HepG2 (cell line): ENCODE data around the gene CTDSP1. TPM values are rescaled to one million over a fixed set of nuclear protein-coding genes. Genes with fewer than 3 reads are reported as not detected.

Experiments
- ATRX ChIP-seq: sonication (generic); formaldehyde crosslinking; IDR thresholded peaks from 2 replicates; pipeline ENCODE4 v1.4.0; 2020; ENCODE audit warnings: missing genetic modification reagents, borderline replicate concordance
- FOXA1 ChIP-seq, 2 experiments: fragments of 450-650 bp in 1 of 2; sonication (generic) in 1 of 2; formaldehyde crosslinking in 1 of 2; IDR thresholded peaks; 2 replicates each; pipeline versions ENCODE4 v1.4.0 to v1.6.1; 2016 to 2020; ENCODE audit warnings: missing genetic modification reagents in 1 of 2
- KLF15 ChIP-seq: sonication (generic); formaldehyde crosslinking; IDR thresholded peaks from 2 replicates; pipeline ENCODE4 v1.8.1; 2023; ENCODE audit warnings: borderline replicate concordance, mild to moderate bottlenecking, inconsistent platforms, missing genetic modification reagents, mixed read lengths
- PPARG ChIP-seq: conservative IDR thresholded peaks from 2 replicates; pipeline ENCODE4 v1.6.1; 2016; ENCODE audit warnings: missing biosample characterization, missing genetic modification reagents
- RFX5 ChIP-seq: IDR thresholded peaks from 2 replicates; pipeline ENCODE4 v1.6.1; 2011; ENCODE audit warnings: low read depth, low read length, improper control_type of control experiment
- SAFB2 ChIP-seq: sonication (generic); formaldehyde crosslinking; IDR thresholded peaks from 2 replicates; pipeline ENCODE4 v1.5.1; 2020; ENCODE audit warnings: missing genetic modification reagents, low read depth, mild to moderate bottlenecking, borderline replicate concordance
- ZNF598 ChIP-seq: sonication (generic); formaldehyde crosslinking; IDR thresholded peaks from 2 replicates; pipeline ENCODE4 v1.5.1; 2020; ENCODE audit warnings: mild to moderate bottlenecking, missing genetic modification reagents, borderline replicate concordance
- ZNF639 ChIP-seq: conservative IDR thresholded peaks from 2 replicates; pipeline ENCODE4 v1.6.1; 2018; ENCODE audit warnings: missing genetic modification reagents
- ZNF776 ChIP-seq: sonication (generic); formaldehyde crosslinking; IDR thresholded peaks from 2 replicates; pipeline ENCODE4 v1.4.0; 2020; ENCODE audit warnings: mild to moderate bottlenecking, missing genetic modification reagents
- ZNF841 ChIP-seq: sonication (generic); formaldehyde crosslinking; IDR thresholded peaks from 2 replicates; pipeline ENCODE4 v1.8.1; 2023; ENCODE audit warnings: missing genetic modification reagents, borderline replicate concordance
- polyA plus RNA-seq, 8 experiments: library from polyadenylated mRNA; depleted of rRNA in 3 of 8; stranded (reverse) in 7 of 8; unstranded in 1 of 8; fragments of >200 nt; fragmentation: Illumina TruSeq in 4 of 8; extraction: Trizol in 4 of 8; gene quantifications; 2 replicates each; pipeline versions ENCODE4 v1.2.1 to v1.2.3, GENCODE V29; 2011 to 2016; ENCODE audit warnings: low read depth in 4 of 8, missing spikeins in 1 of 8, mixed read lengths in 1 of 8; ENCODE audit not compliant: insufficient read depth in 1 of 8
- total RNA-seq, 5 experiments: library from RNA; depleted of rRNA; stranded (reverse); fragments of >200 nt; fragmentation: Illumina TruSeq; extraction: Trizol; gene quantifications; 2 replicates each; pipeline ENCODE4 v1.2.3, GENCODE V29; 2016; ENCODE audit warnings: low read depth in 1 of 5
- TF ChIP-seq, protein P1 (sequence below), 2 experiments: sonication (generic) in 1 of 2; formaldehyde crosslinking in 1 of 2; IDR thresholded peaks; 2 replicates each; pipeline versions ENCODE4 v1.4.0 to v1.6.1; 2018 to 2020; ENCODE audit warnings: missing genetic modification reagents in 2 of 2, borderline replicate concordance in 1 of 2, low read depth in 1 of 2, mild to moderate bottlenecking in 1 of 2, missing biosample characterization in 1 of 2
- TF ChIP-seq, protein P2 (sequence below): sonication (generic); formaldehyde crosslinking; IDR thresholded peaks from 2 replicates; pipeline ENCODE4 v1.5.0; 2020; ENCODE audit warnings: missing genetic modification reagents
- TF ChIP-seq, protein P3 (sequence below): sonication (generic); formaldehyde crosslinking; IDR thresholded peaks from 2 replicates; pipeline ENCODE4 v1.4.0; 2020; ENCODE audit warnings: missing genetic modification reagents
- TF ChIP-seq, protein P4 (sequence below): IDR thresholded peaks from 2 replicates; pipeline ENCODE4 v1.6.1; 2016; ENCODE audit warnings: low read depth
- TF ChIP-seq, protein P5 (sequence below): sonication (generic); formaldehyde crosslinking; IDR thresholded peaks from 2 replicates; pipeline ENCODE4 v1.5.0; 2020; ENCODE audit warnings: missing genetic modification reagents, mild to moderate bottlenecking, borderline replicate concordance

Gene CTDSP1
- total and polyA plus RNA-seq, 2 of the 13 experiments (the other 11 are each of a cell fraction or from before 2014, with no cell fraction given) = 91.0 to 268 TPM

DNA sequence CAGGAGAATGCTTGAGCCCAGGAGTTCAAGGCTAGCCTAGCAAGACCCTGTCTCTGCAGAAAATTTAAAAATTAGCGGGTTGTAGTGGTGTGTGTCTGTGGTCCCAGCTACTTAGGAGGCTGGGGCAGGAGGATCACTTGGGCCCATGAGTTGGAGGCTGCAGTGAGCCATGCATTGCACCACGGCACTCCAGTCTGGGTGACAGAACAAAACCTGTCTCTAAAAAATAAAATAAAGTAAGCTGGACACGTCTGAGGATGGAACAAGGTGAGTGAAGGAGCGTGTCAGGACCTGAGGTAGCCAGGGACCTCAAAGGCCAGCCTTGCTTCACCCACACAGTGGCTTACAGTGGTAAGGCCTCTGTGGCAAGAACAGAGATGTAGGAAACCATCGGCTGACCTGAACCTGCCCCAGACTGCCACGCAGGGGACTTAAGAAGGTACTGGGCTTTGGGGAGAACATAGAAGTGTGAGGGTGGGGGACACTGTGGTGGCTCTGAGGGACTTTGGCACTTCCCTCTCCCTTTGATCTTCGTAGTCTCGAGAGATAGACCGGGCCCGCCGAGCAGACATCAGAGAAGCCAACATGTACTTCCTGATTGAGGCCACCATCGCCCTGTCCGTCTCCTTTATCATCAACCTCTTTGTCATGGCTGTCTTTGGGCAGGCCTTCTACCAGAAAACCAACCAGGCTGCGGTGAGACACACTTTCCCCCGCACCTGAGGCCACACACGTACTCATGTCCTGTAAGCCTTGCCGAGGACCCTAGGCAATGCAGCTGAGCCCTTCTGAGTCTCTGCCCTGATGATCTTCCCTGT, 10.1 kb upstream of the CTDSP1 start (continued):
- no peak for TF ChIP-seq ZNF841 (CRISPR knock-in tag)
- TF ChIP-seq ZNF598 (CRISPR knock-in tag) = peak; percentile 72; the same call in 1 of the 2 replicates
- TF ChIP-seq, protein P1, sequence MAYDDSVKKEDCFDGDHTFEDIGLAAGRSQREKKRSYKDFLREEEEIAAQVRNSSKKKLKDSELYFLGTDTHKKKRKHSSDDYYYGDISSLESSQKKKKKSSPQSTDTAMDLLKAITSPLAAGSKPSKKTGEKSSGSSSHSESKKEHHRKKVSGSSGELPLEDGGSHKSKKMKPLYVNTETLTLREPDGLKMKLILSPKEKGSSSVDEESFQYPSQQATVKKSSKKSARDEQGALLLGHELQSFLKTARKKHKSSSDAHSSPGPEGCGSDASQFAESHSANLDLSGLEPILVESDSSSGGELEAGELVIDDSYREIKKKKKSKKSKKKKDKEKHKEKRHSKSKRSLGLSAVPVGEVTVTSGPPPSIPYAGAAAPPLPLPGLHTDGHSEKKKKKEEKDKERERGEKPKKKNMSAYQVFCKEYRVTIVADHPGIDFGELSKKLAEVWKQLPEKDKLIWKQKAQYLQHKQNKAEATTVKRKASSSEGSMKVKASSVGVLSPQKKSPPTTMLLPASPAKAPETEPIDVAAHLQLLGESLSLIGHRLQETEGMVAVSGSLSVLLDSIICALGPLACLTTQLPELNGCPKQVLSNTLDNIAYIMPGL (CRISPR knock-in tag; IDR thresholded peaks at IDR 0.05; ENCODE audit: borderline replicate concordance in 1 of 2, low read depth in 1 of 2) = peak in 1 of 2 experiments; percentile 21; a peak in 1 of 4 replicates
- TF ChIP-seq ATRX (CRISPR knock-in tag) = no peak
- no peak for TF ChIP-seq FOXA1 (IDR thresholded peaks at IDR 0.05)
- TF ChIP-seq FOXA1 (CRISPR knock-in tag; IDR thresholded peaks at IDR 0.05) = no peak
- TF ChIP-seq RFX5 = no peak
- TF ChIP-seq, protein P2, sequence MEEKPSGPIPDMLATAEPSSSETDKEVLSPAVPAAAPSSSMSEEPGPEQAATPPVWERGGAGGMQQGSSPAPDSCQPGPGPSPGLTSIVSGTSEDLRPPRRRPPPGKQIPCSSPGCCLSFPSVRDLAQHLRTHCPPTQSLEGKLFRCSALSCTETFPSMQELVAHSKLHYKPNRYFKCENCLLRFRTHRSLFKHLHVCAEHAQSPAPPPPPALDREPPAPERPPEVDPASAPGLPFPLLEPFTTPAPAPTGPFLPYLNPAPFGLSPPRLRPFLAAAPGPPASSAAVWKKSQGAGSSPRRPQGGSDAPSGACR (CRISPR knock-in tag) = no peak
- no peak for TF ChIP-seq KLF15 (CRISPR knock-in tag)
- TF ChIP-seq PPARG = 0 out of 2 replicates have a peak, but pooled peaks have one; percentile 36
- TF ChIP-seq, protein P3, sequence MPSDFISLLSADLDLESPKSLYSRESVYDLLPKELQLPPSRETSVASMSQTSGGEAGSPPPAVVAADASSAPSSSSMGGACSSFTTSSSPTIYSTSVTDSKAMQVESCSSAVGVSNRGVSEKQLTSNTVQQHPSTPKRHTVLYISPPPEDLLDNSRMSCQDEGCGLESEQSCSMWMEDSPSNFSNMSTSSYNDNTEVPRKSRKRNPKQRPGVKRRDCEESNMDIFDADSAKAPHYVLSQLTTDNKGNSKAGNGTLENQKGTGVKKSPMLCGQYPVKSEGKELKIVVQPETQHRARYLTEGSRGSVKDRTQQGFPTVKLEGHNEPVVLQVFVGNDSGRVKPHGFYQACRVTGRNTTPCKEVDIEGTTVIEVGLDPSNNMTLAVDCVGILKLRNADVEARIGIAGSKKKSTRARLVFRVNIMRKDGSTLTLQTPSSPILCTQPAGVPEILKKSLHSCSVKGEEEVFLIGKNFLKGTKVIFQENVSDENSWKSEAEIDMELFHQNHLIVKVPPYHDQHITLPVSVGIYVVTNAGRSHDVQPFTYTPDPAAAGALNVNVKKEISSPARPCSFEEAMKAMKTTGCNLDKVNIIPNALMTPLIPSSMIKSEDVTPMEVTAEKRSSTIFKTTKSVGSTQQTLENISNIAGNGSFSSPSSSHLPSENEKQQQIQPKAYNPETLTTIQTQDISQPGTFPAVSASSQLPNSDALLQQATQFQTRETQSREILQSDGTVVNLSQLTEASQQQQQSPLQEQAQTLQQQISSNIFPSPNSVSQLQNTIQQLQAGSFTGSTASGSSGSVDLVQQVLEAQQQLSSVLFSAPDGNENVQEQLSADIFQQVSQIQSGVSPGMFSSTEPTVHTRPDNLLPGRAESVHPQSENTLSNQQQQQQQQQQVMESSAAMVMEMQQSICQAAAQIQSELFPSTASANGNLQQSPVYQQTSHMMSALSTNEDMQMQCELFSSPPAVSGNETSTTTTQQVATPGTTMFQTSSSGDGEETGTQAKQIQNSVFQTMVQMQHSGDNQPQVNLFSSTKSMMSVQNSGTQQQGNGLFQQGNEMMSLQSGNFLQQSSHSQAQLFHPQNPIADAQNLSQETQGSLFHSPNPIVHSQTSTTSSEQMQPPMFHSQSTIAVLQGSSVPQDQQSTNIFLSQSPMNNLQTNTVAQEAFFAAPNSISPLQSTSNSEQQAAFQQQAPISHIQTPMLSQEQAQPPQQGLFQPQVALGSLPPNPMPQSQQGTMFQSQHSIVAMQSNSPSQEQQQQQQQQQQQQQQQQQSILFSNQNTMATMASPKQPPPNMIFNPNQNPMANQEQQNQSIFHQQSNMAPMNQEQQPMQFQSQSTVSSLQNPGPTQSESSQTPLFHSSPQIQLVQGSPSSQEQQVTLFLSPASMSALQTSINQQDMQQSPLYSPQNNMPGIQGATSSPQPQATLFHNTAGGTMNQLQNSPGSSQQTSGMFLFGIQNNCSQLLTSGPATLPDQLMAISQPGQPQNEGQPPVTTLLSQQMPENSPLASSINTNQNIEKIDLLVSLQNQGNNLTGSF = no peak
- no peak for TF ChIP-seq SAFB2 (CRISPR knock-in tag)
- TF ChIP-seq, protein P4, sequence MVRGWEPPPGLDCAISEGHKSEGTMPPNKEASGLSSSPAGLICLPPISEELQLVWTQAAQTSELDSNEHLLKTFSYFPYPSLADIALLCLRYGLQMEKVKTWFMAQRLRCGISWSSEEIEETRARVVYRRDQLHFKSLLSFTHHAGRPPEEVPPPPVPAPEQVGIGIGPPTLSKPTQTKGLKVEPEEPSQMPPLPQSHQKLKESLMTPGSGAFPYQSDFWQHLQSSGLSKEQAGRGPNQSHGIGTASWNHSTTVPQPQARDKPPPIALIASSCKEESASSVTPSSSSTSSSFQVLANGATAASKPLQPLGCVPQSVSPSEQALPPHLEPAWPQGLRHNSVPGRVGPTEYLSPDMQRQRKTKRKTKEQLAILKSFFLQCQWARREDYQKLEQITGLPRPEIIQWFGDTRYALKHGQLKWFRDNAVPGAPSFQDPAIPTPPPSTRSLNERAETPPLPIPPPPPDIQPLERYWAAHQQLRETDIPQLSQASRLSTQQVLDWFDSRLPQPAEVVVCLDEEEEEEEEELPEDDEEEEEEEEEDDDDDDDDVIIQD (CRISPR knock-in tag) = peak; percentile 14; the same call in 1 of the 2 replicates
- TF ChIP-seq, protein P5, sequence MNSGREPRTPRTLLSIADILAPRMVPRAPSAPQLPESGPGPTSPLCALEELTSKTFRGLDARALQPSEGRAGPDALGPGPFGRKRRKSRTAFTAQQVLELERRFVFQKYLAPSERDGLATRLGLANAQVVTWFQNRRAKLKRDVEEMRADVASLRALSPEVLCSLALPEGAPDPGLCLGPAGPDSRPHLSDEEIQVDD (CRISPR knock-in tag) = no peak
- 0 out of 2 replicates have a peak, but pooled peaks have one; percentile 2 for TF ChIP-seq ZNF776 (CRISPR knock-in tag)
- TF ChIP-seq ZNF639 = 0 out of 2 replicates have a peak, but pooled peaks have one; percentile 39
